ENCODE data around the gene DOK7. TPM values are rescaled to one million over a fixed set of nuclear protein-coding genes. Genes with fewer than 3 reads are reported as not detected.

DOK7 gene
- total RNA-seq, 1 experiment from 2014 or later, result not detected

- no peak overlapping the region for H3K27ac ChIP-seq (ENCODE audit: low read depth, low read length, poor library complexity, severe bottlenecking)
These were observed 46.3 kb upstream of the DOK7 start for GRCh38 chr4:3416821-3417221.

GRCh38 chr4:3417448-3417847 is 45.7 kb upstream of the DOK7 start:
- no peaks in the 10 kb centered on the region for H3K27me3 ChIP-seq (replicated peaks; ENCODE audit: insufficient read depth, low read depth, low read length, poor library complexity)
- ChIA-PET POLR2A (ENCODE audit: low non-redundant PET) (no interaction called here), CTCF (no interaction called here)
- DNase-seq (ENCODE audit: low spot score), result no peak
- no peak overlapping the region for H3K4me3 ChIP-seq (ENCODE audit: low read depth, low read length, poor library complexity, severe bottlenecking)
- no peak overlapping the region for H3K27ac ChIP-seq (ENCODE audit: low read depth, low read length, poor library complexity, severe bottlenecking)
- H3K4me1 ChIP-seq (ENCODE audit: insufficient read depth, low read length, poor library complexity, severe bottlenecking), result no peaks in the 10 kb centered on the region
- BruUV-seq (replicated peaks), result no TSS peak
- H3K9me3 ChIP-seq (ENCODE audit: low read depth, low read length, poor library complexity, severe bottlenecking), result no peaks in the 10 kb centered on the region
- no peak for TF ChIP-seq EZH2 (IDR thresholded peaks at IDR 0.05; ENCODE audit: borderline replicate concordance, low read depth, low read length, poor library complexity, severe bottlenecking)
- TF ChIP-seq CTCF (conservative IDR thresholded peaks at IDR 0.05; ENCODE audit: low read depth, low read length), result no peak
- intact Hi-C loops (cut with micrococcal nuclease; ENCODE audit: unreplicated experiment), result no loop called here
- peaks cover 12% of the 10 kb centered on the region for H3K36me3 ChIP-seq (ENCODE audit: insufficient read depth, low read length, poor library complexity, severe bottlenecking)

More at GRCh38 chr4:3416821-3417221, 46.3 kb upstream of the DOK7 start:
- Histone ChIP-seq H3K4me1 (ENCODE audit: insufficient read depth, low read length, poor library complexity, severe bottlenecking) (no peaks in the 10 kb centered on the region), H3K4me3 (ENCODE audit: low read depth, low read length, poor library complexity, severe bottlenecking) (no peak overlapping the region), H3K27me3 (replicated peaks; ENCODE audit: insufficient read depth, low read depth, low read length, poor library complexity) (no peaks in the 10 kb centered on the region), H3K9me3 (ENCODE audit: low read depth, low read length, poor library complexity, severe bottlenecking) (no peaks in the 10 kb centered on the region), H3K36me3 (ENCODE audit: insufficient read depth, low read length, poor library complexity, severe bottlenecking) (peaks cover 12% of the 10 kb centered on the region)
- no peak for DNase-seq (ENCODE audit: low spot score)
- TF ChIP-seq EZH2 (IDR thresholded peaks at IDR 0.05; ENCODE audit: borderline replicate concordance, low read depth, low read length, poor library complexity, severe bottlenecking), result no peak
- no peak for TF ChIP-seq CTCF (conservative IDR thresholded peaks at IDR 0.05; ENCODE audit: low read depth, low read length)
- intact Hi-C loops (cut with micrococcal nuclease; ENCODE audit: unreplicated experiment), result no loop called here
- CTCF ChIA-PET, result no interaction called here
- BruUV-seq (replicated peaks), result no TSS peak
- POLR2A ChIA-PET (ENCODE audit: low non-redundant PET), result no interaction called here

- no peaks in the 10 kb centered on the region for H3K4me1 ChIP-seq (ENCODE audit: insufficient read depth, low read length, poor library complexity, severe bottlenecking)
- intact Hi-C loops (cut with micrococcal nuclease; ENCODE audit: unreplicated experiment), result no loop called here
- DNase-seq (ENCODE audit: low spot score), result no peak
- CTCF ChIA-PET, result no interaction called here
- TF ChIP-seq CTCF (conservative IDR thresholded peaks at IDR 0.05; ENCODE audit: low read depth, low read length), result peak; percentile 46
- TF ChIP-seq EZH2 (IDR thresholded peaks at IDR 0.05; ENCODE audit: borderline replicate concordance, low read depth, low read length, poor library complexity, severe bottlenecking), result no peak
- no peaks in the 10 kb centered on the region for H3K9me3 ChIP-seq (ENCODE audit: low read depth, low read length, poor library complexity, severe bottlenecking)
- POLR2A ChIA-PET (ENCODE audit: low non-redundant PET), result no interaction called here
- no peak overlapping the region for H3K4me3 ChIP-seq (ENCODE audit: low read depth, low read length, poor library complexity, severe bottlenecking)
- H3K27me3 ChIP-seq (replicated peaks; ENCODE audit: insufficient read depth, low read depth, low read length, poor library complexity), result no peaks in the 10 kb centered on the region
- no peak overlapping the region for H3K27ac ChIP-seq (ENCODE audit: low read depth, low read length, poor library complexity, severe bottlenecking)
- BruUV-seq (replicated peaks), result TSS peak; percentile 41
- peaks cover 12% of the 10 kb centered on the region for H3K36me3 ChIP-seq (ENCODE audit: insufficient read depth, low read length, poor library complexity, severe bottlenecking)
These were observed 44.9 kb upstream of the DOK7 start for GRCh38 chr4:3418029-3418762.

Measured in A673 (cell line).